Cerebellar cortex (tissue), 1 donor: ENCODE results near the gene HAVCR2.
A peak's percentile ranks its signal among the peaks of the same experiment; 100 is the strongest.
"Not testable (repeated sequence)": the region's sequence is repeated elsewhere in the genome, so short reads cannot be mapped to it uniquely, and the experiment has no call there.

Experiments
- DNase-seq: peaks from one replicate; pipeline ENCODE4 v3.0.0-alpha.2; 2015; ENCODE audit warnings: low spot score

HAVCR2 gene

DNA sequence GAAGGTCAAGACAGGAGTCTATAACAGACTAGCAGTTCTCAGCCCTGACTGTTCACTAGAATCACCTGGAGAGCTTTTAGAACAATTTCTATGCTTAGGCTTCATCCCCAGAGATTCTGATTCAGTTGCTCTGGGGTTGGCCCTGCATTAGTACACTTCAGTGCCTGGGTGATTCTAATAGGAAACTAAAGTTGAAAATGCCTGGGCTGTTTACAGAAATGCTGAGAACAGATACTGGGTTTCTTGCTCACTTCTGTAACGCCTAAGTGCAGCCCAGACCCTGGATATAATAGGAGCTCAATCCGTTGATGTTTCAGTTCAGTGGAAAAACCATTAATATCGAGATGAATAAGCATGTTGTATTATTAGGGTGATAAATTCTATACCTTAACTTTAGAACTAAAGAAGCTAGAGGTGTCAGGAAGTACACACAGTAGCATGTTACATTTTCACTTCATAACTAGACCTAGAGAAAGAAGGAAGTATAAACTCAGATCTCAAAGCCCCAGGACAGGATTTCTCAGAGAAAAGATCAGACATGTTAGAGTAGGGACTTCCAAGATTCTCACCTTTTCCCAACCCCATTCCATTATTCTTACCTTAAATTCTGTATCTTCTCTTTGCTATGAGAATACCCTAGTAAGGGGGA lies 20.4 kb downstream of the HAVCR2 start:
- no peak for DNase-seq

DNA sequence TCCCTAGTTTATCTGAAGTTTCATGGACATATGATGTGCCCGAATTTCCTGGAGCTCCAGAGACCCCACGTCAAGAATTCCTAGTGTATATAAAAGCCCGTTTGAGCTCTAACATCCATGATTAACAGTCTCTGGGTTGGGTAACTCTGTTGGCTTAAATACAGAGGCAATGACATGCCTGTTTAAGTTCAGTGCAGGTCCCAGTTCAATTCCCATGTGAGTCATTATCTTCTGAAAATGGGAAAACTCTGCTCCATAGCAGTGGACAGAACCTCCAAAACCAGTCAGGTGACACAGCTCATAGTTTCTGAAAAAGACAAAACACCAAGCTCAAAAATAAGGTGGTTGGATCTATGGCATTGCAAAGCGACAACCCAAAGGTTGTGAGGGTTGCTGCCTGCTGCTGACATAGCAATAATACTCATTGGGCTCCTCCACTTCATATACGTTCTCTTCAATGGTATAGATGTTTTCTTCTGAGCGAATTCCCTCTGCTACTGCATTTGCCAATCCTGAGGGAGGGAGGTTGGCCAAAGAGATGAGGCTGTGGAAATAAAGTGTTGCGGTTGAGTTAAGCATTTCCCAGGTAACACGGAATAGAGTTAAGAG lies 22.0 kb downstream of the HAVCR2 start:
- no peak for DNase-seq

DNA sequence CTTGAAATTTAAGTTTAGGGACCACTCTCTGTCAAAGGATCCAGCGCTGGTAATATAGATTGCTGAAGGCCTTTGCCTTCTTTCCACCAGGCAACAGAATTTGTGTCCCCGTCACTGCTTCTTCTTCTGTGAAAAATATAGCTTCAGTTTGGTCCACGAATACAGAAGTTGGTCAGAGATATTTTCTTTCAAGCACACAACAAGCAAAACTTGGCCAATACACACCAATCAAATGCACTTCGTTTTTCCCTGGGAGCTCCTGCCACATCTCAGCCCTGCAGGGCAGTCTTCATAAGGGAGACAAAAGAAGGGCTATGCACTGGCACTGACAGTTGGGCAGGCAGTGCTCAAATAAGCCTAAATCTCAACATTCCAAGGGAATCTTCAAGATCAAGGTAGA lies 22.9 kb downstream of the HAVCR2 start:
- DNase-seq = no peak

DNA sequence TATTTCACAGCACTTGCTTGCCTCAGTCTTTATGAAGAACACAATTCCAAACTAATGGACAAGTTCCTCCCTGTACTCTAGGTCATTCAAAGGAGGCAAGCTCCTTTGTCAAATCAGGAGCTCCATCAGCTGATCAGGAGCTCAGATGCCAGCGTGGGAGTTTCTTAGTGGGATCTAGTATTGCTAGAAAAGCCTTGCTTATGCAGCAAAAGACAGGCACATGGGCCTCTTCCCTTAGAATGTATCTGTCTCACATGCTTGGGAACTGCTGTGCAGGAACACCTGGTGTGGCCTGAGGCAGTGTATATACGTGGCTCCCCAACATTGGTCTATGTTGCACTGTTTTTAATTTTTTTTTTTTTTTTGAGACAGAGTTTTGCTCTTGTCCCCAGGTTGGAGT lies 28.6 kb downstream of the HAVCR2 start:
- DNase-seq = no peak

DNA sequence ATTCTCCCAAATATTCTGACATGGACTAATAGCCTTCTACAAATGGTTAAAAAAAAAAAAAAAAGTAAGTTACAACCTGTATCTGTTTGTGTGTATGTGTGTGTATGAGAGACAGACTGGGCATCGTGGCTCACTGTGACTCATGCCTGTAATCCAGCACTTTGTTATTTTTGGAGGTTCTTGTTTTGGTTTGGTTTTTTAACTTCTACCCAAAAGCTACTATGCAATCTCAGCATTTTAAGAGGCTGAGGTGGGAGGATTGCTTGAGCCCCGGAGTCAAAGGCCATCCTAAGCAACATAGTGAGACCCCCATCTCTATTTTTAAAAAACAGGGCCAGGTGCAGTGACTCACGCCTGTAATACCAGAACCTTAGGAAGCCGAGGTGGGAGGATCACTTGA lies 32.3 kb downstream of the HAVCR2 start:
- DNase-seq = no peak

DNA sequence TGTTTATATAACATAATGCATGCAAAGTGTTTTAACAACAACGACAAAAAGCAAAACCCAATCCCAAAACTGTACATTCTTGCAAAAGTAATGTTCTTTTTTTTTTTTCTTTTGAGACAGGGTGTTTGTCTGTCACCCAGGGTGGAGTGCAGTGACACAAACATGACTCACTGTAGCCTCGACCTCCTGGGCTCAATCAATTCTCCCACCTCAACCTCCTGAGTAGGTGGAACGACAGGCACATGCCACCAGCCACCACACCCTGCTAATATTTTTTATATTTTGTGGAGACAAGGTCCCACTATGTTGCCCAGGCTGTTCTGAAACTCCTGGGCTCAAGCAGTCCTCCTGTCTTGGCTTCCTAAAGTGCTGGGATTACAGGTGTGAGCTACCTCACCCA lies 36.3 kb downstream of the HAVCR2 start:
- DNase-seq = no peak

DNA sequence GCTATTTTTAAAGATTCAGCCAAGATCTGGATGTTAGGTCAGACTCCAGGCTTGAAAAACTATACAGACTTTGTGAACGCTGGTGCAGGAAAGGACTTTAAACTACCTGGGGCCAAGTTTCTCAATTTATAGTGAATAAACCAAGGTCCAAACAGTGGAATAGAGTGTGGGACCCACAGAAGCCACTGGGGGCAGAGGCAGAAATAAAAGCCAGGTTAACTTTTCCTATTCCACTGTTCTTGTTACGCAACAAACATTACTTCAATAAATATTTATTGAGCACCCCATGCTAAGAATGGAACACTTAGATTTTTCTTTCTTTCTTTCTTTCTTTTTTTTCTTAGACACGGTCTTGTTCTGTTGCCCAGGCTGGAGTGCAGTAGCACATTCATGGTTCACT lies 38.9 kb downstream of the HAVCR2 start:
- DNase-seq = no peak

DNA sequence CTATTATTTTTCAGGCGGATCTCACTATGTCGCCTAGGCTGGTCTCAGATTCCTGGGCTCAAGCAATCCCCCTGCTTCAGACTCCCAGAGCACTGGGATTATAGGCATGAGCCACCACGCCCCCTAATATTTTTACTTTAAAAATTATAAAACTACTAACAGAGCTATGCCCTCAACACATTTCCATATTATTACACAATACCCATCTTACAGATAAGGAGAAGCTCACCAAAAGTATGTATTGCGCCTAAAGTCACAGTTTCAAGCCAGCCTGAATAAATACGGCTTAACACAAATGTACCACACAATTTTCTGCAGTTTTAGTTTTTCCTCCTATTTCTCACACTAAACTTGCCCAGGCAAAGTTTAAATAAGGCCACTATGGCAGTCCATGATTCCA lies 40.1 kb downstream of the HAVCR2 start:
- no peak for DNase-seq

DNA sequence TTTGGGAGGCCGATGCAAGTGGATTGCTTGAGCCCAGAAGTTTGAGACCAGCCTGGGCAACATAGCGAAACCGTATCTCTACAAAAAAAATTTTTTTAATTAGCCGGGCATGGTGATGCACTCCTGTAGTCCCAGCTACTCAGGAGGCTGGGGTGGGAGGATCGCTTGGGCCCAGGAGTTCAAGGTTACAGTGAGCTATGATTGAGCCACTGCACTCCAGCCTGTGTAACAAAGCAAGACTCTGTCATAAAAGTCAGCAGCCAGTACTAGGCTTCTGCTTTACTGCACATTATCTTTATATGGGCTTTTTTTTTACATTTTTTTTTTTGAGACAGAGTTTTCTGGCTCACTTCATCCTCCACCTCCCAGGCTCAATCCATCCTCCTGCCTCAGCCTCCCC lies 40.5 kb downstream of the HAVCR2 start:
- no peak for DNase-seq

DNA sequence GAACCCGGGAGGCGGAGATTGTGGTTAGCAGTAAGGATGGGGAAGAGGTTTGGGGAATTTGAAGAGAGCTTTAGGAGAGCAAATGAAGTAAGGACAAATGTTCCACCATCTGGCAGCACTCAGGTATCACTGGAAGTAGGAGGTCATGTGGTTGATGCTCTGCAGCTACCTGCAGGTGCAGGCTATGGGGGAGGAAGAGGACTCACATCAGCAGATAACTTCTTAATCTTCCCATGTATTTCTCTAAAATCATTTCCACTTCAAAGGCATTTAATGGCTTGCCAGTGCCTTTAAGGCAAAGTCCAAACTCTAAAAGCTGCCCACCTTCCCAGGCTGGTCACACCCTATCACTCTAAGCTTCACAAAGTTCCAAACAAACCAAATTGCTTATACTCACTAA lies 41.8 kb downstream of the HAVCR2 start:
- DNase-seq = no peak

DNA sequence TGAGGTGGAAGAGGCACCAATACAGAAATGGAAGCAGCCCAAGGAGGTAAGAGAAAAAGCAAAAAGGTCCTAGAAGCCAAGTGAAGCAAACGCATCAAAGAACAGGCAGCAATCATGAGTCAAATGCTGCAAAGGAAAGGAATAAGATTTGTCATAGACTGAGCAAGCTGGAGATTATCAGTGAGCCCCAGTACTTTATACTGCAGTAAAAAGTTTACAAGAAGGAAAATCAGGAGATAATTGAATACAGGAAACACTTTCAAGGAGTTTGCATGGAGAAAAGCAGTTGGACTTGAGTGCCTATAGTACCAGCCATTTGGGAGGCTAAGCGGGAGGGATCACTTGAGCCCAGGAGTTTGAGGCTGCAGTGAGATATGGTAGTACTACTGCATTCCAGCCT lies 42.8 kb downstream of the HAVCR2 start:
- no peak for DNase-seq

DNA sequence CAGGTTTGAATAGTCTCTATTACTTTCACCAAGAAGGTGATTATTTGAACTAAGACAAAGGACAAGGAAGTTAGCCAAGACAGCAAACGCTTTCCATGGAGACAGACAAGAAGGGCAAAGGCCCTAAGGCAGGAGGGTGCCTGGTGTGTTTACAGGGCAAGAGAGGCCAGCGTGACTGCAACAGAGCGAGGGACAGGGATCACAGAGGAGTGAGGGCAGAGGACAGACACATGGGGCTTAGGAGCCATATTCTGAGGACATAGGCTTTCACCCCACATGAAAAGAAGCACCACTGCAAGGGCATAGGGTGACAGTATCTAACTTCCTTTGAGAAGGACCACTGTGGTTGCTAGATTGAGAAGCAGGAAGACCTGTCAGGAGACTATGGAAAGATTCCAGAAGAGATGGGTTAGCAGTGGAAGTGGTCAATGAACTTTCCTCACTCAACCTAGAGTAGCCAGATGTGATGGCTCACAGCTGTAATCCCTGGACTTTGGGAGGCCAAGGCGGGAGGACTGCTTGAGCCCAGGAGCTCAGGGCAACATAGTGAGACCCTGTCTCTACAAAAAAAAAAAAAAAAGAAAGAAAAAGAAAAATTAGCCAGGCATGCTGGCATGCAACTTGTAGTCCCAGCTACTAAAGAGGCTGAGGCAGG lies 44.9 kb downstream of the HAVCR2 start:
- no peak for DNase-seq

DNA sequence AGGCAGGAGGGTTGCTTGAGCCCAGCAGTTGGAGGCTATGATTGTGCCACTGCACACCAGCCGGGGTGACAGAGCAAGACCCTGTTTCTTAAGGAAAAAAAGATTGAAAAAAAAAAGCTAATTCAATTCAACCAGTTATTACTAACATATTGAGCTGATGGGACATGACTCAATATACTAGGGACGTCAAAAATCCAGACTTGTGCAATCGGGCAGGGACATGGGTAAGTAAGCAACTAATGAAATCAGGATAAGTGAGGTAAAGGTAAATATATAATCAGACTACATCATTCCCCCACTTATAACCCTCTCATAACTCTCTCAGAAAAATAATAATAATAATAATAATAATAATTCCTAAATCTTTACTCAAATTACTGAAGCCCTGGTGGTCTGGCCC lies 49.0 kb downstream of the HAVCR2 start:
- no peak for DNase-seq

DNA sequence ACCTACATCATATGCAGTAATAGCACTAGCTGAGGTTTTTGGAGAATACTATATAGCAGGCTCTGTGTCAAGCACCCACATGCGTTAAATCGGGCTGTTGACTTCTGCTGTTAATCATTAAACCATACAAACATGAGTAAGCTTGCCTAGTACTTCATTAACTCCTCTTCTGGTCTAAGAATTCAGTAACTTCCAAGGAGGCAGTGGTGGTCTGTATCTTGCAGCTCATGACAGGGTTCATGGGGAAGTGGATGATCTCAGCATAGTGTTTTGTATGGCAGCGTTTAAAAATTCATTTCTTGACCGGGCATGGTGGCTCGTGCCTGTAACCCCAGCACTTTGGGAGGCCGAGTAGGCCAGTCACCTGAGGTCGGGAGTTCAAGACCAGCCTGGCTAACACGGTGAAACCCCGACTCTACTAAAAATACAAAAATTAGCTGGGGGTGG lies 49.7 kb downstream of the HAVCR2 start, which contains the start of gene HAVCR1:
Gene HAVCR1 (minus strand): TSS at position 24 of the 447 bp plus-strand sequence. CDS start 1,173 bp downstream, outside the sequence.
- DNase-seq = no peak

DNA sequence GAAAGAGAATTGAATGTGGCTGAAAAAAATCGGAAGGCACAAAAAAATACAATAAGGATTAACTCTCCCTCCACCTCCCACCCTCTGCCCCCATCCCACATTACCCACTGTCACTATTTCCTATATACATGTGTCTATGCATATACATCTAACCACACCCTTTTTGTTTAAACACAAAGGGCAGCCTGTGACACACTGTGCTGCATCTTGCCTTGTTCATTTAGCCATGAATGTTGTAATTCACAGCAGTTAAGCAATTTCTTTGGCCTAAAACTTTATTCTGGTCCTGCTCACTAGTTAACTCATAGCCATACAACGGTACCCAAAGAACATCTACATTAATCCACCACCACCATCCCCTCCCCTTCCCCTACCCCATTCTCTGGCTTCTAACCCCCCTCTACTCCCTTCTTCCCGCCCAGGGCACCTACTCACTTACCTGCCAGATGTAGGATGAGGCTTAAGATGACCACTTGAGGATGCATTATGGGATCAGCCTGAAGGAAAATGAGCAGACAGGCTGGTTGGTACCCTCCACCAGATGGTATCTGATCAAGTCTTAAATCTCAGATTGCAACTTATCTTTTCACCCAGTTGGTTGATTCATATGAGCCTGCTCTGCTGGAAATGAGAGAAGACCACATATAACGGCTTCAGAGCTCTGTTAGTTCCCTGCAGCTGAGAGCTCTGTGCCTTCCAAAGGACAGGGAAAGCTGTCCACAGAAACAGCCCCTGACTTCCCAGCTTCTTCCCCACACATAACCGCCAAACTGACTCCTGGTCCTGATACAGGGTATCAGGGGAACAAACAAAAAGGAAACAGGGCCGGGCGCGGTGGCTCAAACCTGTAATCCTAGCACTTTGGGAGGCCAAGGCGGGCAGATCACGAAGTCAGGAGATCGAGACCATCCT lies 51.1 kb downstream of the HAVCR2 start:
- DNase-seq = no peak

DNA sequence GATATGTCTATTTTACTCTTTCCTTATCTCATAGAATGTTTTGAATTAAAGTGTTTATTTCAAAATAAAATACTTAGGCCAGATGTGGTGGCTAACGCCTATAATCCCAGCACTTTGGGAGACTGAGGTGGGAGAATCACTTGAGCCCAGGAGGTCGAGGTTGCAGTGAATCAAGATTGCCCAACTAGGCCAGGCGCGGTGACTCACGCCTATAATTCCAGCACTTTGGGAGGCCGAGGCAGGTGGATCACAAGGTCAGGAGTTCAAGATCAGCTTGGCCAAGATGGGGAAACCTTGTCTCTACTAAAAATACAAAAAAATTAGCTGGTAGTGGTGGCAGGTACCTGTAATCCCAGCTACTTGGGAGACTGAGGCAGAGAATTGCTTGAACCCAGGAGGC lies 52.0 kb downstream of the HAVCR2 start:
- DNase-seq = not testable (repeated sequence)

DNA sequence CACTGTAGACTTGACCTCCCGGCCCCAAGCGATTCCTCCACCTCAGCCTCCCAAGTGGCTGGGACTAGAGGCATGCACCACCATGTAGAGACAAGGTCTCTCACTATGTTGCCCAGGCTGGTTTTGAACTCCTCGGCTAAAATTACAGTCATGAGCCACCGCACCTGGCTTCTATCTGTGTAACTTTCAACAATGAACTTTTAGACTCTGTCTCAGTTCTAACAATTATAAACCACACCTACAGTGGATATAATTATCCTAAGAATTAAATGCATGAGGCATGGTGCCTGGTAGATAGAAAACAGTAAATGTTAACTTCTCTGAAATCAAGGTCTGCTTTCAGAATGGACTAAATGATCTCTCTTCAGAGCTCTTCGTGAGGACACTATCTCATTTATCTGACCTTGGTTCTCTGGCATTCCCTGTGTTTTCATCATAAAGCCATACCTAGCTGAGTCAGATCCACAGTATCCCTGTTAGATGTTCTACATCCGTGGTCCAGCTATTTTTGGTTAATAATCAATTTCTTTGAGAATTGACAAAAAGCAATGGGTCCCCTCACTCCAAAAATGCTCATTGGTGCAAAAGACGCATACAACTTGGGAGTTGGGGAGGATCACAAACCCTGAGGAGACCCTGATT lies 57.1 kb downstream of the HAVCR2 start:
- DNase-seq = no peak

DNA sequence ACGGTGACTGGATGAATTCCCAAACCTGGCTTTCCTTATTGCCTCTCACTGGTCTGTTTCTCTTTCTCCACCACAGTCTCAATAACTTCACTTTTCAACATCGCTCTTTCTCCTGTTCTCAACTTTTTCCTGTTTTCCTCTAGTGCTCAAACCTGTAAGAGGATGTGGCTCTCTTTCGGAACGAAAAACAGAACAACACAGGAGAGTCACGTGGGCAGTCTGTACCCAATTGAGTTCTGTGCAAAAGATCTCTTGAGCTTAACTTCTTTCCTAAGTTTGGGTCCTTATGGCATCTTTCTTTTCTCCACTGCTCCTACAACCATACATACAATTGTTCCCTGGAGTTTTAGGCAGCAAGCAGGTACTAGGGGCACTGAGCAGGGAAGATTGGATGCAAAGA lies 58.8 kb downstream of the HAVCR2 start:
- no peak for DNase-seq

DNA sequence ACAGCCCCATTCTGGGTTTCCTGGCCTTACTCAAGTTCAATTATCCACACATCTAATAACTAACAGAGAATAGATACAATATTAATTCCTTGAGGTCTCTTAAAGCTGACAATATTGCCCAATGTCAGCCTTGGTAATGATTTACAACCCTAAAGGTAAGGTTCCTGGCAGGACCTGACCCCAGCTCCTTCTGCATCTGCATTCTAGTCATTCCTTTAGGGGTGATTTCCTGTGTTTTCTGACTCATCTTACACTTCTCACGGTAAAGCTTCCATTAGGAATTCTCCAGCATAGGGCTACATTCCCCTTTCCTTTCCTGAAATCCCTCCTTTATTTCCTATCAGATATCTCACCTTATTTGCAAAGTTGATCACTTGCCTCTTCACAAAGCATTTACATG lies 59.2 kb downstream of the HAVCR2 start:
- no peak for DNase-seq

DNA sequence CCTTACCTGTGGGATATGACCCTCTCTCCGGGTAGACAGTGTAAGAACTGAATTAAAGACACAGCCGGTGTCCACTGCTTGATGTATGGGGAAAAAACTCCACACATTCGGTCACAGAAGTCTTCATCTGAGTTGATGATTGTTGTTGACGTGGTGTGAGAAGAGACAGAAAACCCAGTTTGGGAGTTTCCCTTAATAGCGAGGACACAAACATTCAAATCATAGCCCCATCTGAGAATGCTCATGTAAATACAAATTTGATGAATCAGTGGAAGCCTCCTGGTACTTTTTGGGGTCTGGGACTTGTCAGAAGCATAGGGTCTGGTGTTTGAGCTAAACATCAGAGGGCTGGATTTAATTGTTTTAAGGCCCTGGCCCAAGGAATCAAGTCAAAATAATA lies 60.9 kb downstream of the HAVCR2 start:
- DNase-seq = no peak

DNA sequence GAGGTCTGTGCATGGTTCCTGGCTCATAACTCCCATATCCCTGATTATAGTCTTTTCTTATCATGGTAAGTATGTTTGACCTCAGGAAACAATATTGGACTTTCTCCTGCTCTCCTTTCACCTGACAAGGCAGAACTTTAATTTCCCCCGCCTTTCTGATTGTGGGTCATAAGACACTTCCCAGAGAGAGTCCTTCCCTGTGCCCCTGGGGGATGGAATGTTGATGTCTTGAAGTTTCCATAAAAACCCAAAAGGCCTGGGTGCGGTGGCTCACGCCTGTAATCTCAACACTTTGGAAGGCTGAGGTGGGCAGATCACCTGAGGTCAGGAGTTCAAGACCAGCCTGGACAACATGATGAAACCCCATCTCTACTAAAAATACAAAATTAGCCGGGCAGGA lies 61.8 kb downstream of the HAVCR2 start:
- not testable (repeated sequence) for DNase-seq

DNA sequence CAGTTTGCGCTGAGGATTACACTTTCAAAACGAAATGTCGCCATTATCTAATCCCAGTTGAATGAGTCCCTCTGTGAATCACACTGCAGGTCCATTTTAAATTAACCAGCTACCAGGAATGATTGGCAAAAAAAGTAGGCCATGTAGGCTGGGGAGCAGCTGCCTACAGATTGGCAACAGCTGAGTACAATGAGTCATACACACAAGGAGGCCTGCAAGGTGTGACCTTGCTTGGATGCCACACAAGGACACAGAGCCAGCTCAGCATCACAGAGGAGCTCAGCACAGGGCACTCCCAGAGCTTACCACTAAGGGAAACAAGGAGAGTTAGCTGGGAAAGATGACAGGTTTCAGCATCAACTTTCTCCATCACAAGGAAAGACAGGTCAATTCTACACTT lies 62.8 kb downstream of the HAVCR2 start:
- peak; percentile 84 for DNase-seq
